Measurements from ENCODE around the gene ATP2C2. TPM values are rescaled to one million over a fixed set of nuclear protein-coding genes. Genes with fewer than 3 reads are reported as not detected.

Gene ATP2C2
- total RNA-seq, 1 experiment from 2014 or later, result 4.0 TPM

- H3K9ac ChIP-seq (ENCODE audit: extremely low read depth, insufficient read length, low read length), result no peak overlapping the region
- no peak overlapping the region for H2BK5ac ChIP-seq (ENCODE audit: insufficient read length, low read length)
- no peaks in the 10 kb centered on the region for H3K9me3 Mint-ChIP-seq
- no peak overlapping the region for H2AK5ac ChIP-seq (ENCODE audit: insufficient read length, low read length)
- H3K4me1 ChIP-seq (ENCODE audit: insufficient read depth, low read length), result no peaks in the 10 kb centered on the region
- H3K27me3 Mint-ChIP-seq (ENCODE audit: low read depth), result peaks cover 7% of the 10 kb centered on the region; the same call in 1 of the 2 replicates
- H3K79me1 ChIP-seq (ENCODE audit: insufficient read depth, low read depth, low read length, poor library complexity, severe bottlenecking), result no peaks in the 10 kb centered on the region
- H2BK12ac ChIP-seq (ENCODE audit: insufficient read length, low read depth, low read length), result no peak overlapping the region
- H3K23me2 ChIP-seq (ENCODE audit: insufficient read length, low read depth, low read length, poor library complexity, severe bottlenecking), result no peaks in the 10 kb centered on the region
- H3K4me1 Mint-ChIP-seq, result no peaks in the 10 kb centered on the region
- H3K18ac ChIP-seq (ENCODE audit: insufficient read length, low read depth, low read length), result no peak overlapping the region
- no peak for TF ChIP-seq CTCF (conservative IDR thresholded peaks at IDR 0.05)
- no peaks in the 10 kb centered on the region for H4K20me1 ChIP-seq (ENCODE audit: control insufficient read depth, insufficient read depth, insufficient read length)
- no peak overlapping the region for H4K91ac ChIP-seq (ENCODE audit: insufficient read length, low read depth, low read length)
- no peak overlapping the region for H3K23ac ChIP-seq (ENCODE audit: insufficient read length, low read depth, low read length)
- H3T11ph ChIP-seq (ENCODE audit: low read length), result no peak overlapping the region
- H3K79me2 ChIP-seq (ENCODE audit: insufficient read depth, low read length), result no peaks in the 10 kb centered on the region
- no peak overlapping the region for H2BK20ac ChIP-seq (ENCODE audit: low read depth, low read length, poor library complexity, severe bottlenecking)
- no peak overlapping the region for H4K8ac ChIP-seq (replicated peaks; ENCODE audit: insufficient read length, low read depth, low read length)
- H3K14ac ChIP-seq (ENCODE audit: insufficient read depth, low read length), result no peak overlapping the region
- no peak for DNase-seq
- no peaks in the 10 kb centered on the region for H3K36me3 Mint-ChIP-seq (ENCODE audit: insufficient read depth in 1 of 3, low read depth in 3 of 3)
- H3K4me3 Mint-ChIP-seq, result no peak overlapping the region
- no peak overlapping the region for H2BK120ac ChIP-seq (ENCODE audit: low read depth, low read length, poor library complexity, severe bottlenecking)
- H3K4me2 ChIP-seq (ENCODE audit: insufficient read depth, insufficient read length, low read length), result no peak overlapping the region
- no peak overlapping the region for H3K27ac Mint-ChIP-seq
- no peaks in the 10 kb centered on the region for H3K9me3 ChIP-seq (ENCODE audit: control insufficient read depth, low read depth, low read length)
- no peak overlapping the region for H3K4ac ChIP-seq (ENCODE audit: low read depth, low read length)
- H2AFZ ChIP-seq (ENCODE audit: low read length), result no peak overlapping the region
- WGBS (ENCODE audit: extremely low coverage, insufficient read length, low lambda C conversion rate), result no CpG with 5 or more reads among the region's 19 CpGs
- H3K27ac ChIP-seq (ENCODE audit: insufficient read length, low read depth, low read length), result no peak overlapping the region
- H4K5ac ChIP-seq (ENCODE audit: insufficient read length, low read depth, low read length), result no peak overlapping the region
- no peaks in the 10 kb centered on the region for H3K27me3 ChIP-seq (ENCODE audit: insufficient read depth, low read length)
- no peak overlapping the region for H3K56ac ChIP-seq (ENCODE audit: insufficient read length, low read depth, low read length)
- no peak overlapping the region for H2BK15ac ChIP-seq (ENCODE audit: low read depth, low read length)
Measured at GRCh38 chr16:84404936-84405639, 36.8 kb downstream of the ATP2C2 start.

Measured in H9 (cell line).